Thyroid gland (tissue), 4 donors: Measurements from ENCODE around the gene PARD3. TPM values are rescaled to one million over a fixed set of nuclear protein-coding genes. Genes with fewer than 3 reads are reported as not detected.

Experiments used
- DNase-seq, 2 donors: peaks; one replicate each; pipeline ENCODE4 v3.0.0-alpha.2; 2019
- H3K27ac ChIP-seq, 3 donors: fragments of 200-600 bp; sonication (generic); 1 replicate in 2 of 3; 2 replicates in 1 of 3; pipeline ENCODE4 v1.5.1; 2016 to 2019; ENCODE audit warnings: mild to moderate bottlenecking in 1 of 3, moderate library complexity in 1 of 3
- H3K27me3 ChIP-seq: fragments of 200-600 bp; sonication (generic); one replicate; pipeline ENCODE4 v1.5.1; 2019
- H3K36me3 ChIP-seq, 2 donors: fragments of 200-600 bp; sonication (generic); one replicate each; pipeline ENCODE4 v1.5.1; 2016 to 2019
- H3K4me1 ChIP-seq, 2 donors: fragments of 200-600 bp; sonication (generic); one replicate each; pipeline ENCODE4 v1.5.1; 2017 to 2019
- H3K4me3 ChIP-seq, 3 donors: fragments of 200-600 bp; sonication (generic); replicated peaks in 1 of 3; 1 replicate in 2 of 3; 2 replicates in 1 of 3; pipeline ENCODE4 v1.5.1; 2016; ENCODE audit warnings: mild to moderate bottlenecking in 1 of 3
- H3K9me3 ChIP-seq: fragments of 200-600 bp; sonication (generic); one replicate; pipeline ENCODE4 v1.5.1; 2017
- POLR2A ChIP-seq, 2 donors: fragments of 450-650 bp; IDR thresholded peaks; one replicate each; pipeline ENCODE4 v1.6.1; 2017; ENCODE audit warnings: antibody characterized with exemption in 2 of 2, mild to moderate bottlenecking in 2 of 2, moderate library complexity in 1 of 2
- WGBS, 2 donors: methylation state at CpG; one replicate each; pipeline ENCODE4 v1.1.5; 2017; 5-methylcytosine and 5-hydroxymethylcytosine counted together
- intact Hi-C: fragments of 100-400 bp; cut with DNase I; formaldehyde crosslinking; loops from one replicate; pipeline ENCODE4 v1.15.1; 2023
- total RNA-seq, 4 donors: library from RNA; depleted of rRNA; stranded (reverse); fragments of >200 nt; gene quantifications; one replicate each; pipeline ENCODE4 v1.2.3, GENCODE V29; 2016
- TF ChIP-seq, protein P1 (sequence below), 6 experiments: fragments of 200-600 bp in 3 of 6; fragments of 450-650 bp in 3 of 6; sonication (generic) in 3 of 6; IDR thresholded peaks; one replicate each; pipeline ENCODE4 v1.5.1; 2016 to 2019; ENCODE audit warnings: antibody characterized with exemption in 6 of 6, mild to moderate bottlenecking in 2 of 6, inconsistent platforms in 1 of 6, moderate library complexity in 1 of 6

PARD3 gene
- total RNA-seq, 4 donors from 2014 or later: 48.6 to 88.4 (median 57.7) TPM

- H3K27ac ChIP-seq: no peak overlapping the region
- H3K9me3 ChIP-seq: no peaks in the 10 kb centered on the region
- intact Hi-C loops: no loop called here
- DNase-seq: no peak
- no peaks in the 10 kb centered on the region for H3K36me3 ChIP-seq
- H3K27me3 ChIP-seq: no peaks in the 10 kb centered on the region
- no peak for TF ChIP-seq POLR2A (IDR thresholded peaks at IDR 0.05)
- no peak overlapping the region for H3K4me3 ChIP-seq
- H3K4me1 ChIP-seq: no peaks in the 10 kb centered on the region
- 82 to 88% methylated on average over 9 of the region's 9 CpGs for WGBS, 2 donors
Measured at GRCh38 chr10:34102893-34103506, 712.1 kb downstream of the PARD3 start.

DNA sequence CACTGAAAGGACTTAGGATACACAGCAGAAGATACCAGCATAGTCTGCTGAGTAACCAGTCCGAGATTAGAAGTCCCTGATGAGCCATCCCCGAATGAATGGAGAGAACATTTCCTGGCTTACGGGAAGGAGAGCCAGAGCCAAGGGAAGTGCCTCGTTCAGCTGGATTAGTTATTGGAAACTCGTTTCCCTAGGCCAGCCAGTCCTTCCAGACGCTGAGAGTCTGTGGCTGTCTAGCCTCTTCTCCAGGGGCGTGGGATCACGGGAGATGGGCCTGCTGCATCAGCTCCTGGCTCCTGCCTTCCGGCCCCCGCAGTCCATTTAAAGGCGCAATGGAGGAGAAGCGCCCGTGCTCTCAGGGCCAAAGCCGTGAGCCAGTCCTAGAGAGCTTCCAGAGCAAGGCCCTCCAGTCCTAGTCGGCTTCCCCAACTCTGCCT, 712.8 kb downstream of the PARD3 start:
- TF ChIP-seq, protein P1, sequence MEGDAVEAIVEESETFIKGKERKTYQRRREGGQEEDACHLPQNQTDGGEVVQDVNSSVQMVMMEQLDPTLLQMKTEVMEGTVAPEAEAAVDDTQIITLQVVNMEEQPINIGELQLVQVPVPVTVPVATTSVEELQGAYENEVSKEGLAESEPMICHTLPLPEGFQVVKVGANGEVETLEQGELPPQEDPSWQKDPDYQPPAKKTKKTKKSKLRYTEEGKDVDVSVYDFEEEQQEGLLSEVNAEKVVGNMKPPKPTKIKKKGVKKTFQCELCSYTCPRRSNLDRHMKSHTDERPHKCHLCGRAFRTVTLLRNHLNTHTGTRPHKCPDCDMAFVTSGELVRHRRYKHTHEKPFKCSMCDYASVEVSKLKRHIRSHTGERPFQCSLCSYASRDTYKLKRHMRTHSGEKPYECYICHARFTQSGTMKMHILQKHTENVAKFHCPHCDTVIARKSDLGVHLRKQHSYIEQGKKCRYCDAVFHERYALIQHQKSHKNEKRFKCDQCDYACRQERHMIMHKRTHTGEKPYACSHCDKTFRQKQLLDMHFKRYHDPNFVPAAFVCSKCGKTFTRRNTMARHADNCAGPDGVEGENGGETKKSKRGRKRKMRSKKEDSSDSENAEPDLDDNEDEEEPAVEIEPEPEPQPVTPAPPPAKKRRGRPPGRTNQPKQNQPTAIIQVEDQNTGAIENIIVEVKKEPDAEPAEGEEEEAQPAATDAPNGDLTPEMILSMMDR (IDR thresholded peaks at IDR 0.05): no peak
- no peak for TF ChIP-seq POLR2A (IDR thresholded peaks at IDR 0.05)
- H3K36me3 ChIP-seq: no peaks in the 10 kb centered on the region
- no peaks in the 10 kb centered on the region for H3K27me3 ChIP-seq
- no peak overlapping the region for H3K4me3 ChIP-seq
- H3K9me3 ChIP-seq: no peaks in the 10 kb centered on the region
- peak overlapping the region in 1 of 3 donors; percentile 22 for H3K27ac ChIP-seq
- whole genome bisulfite sequencing, 2 donors: 62 to 75% methylated on average over 12 to 15 of the region's 15 CpGs
- DNase-seq: peak; percentile 10 to 14
- intact Hi-C loops: no loop called here
- H3K4me1 ChIP-seq: no peaks in the 10 kb centered on the region

- H3K27ac ChIP-seq: no peak overlapping the region
- intact Hi-C loops: no loop called here
Measured at GRCh38 chr10:34101001-34101400, 714.1 kb downstream of the PARD3 start.

DNA sequence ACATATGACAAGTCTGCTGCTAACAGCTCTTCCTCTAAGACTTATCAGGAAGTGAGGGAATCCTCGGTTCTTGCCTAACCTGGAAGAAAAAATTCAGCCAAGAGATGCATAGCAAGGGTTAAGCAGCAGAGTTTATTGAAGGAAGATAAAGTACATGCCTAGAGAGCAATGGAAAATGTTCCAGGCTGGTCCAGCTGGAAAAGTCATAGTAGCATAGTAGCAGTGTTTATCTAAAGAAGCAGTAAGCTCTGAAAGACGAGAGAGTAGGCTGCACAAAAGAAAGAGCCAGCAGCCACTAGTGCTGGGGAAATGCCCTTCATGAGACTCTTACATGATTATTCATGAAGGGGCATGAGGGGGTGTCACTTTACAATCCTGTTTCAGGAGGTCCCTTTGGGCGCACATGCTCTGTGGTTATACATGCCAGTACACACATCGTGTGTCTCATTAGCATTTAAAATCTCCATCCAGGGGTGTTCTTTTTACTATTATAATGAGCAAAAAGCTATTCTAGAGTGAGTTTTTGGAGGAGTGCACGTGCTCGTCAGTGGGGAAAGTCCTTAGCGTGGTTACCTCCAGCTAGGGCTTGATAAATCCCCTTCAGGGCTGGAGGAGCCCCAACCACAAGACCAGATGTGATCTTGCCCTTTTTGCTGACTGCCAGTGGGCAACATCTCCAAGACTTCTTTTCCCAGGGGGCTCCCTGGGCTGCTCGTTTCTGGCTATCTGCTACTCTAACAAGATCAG, 716.1 kb downstream of the PARD3 start:
- H3K9me3 ChIP-seq: no peaks in the 10 kb centered on the region
- H3K36me3 ChIP-seq: no peaks in the 10 kb centered on the region
- 75 to 78% methylated on average over 8 of the region's 8 CpGs for WGBS, 2 donors
- no peak overlapping the region for H3K4me3 ChIP-seq
- intact Hi-C loops: no loop called here
- DNase-seq: no peak
- H3K27ac ChIP-seq: no peak overlapping the region
- TF ChIP-seq, protein P1 (IDR thresholded peaks at IDR 0.05): no peak
- no peak for TF ChIP-seq POLR2A (IDR thresholded peaks at IDR 0.05)
- H3K4me1 ChIP-seq: no peaks in the 10 kb centered on the region
- H3K27me3 ChIP-seq: no peaks in the 10 kb centered on the region

More at GRCh38 chr10:34101001-34101400, 714.1 kb downstream of the PARD3 start:
- Histone ChIP-seq H3K36me3 (no peaks in the 10 kb centered on the region), H3K4me1 (no peaks in the 10 kb centered on the region), H3K9me3 (no peaks in the 10 kb centered on the region), H3K27me3 (no peaks in the 10 kb centered on the region), H3K4me3 (no peak overlapping the region)
- TF ChIP-seq, protein P1 (IDR thresholded peaks at IDR 0.05): no peak
- TF ChIP-seq POLR2A (IDR thresholded peaks at IDR 0.05): no peak
- 93 to 100% methylated on average over 5 of the region's 5 CpGs for WGBS, 2 donors
- DNase-seq: no peak

DNA sequence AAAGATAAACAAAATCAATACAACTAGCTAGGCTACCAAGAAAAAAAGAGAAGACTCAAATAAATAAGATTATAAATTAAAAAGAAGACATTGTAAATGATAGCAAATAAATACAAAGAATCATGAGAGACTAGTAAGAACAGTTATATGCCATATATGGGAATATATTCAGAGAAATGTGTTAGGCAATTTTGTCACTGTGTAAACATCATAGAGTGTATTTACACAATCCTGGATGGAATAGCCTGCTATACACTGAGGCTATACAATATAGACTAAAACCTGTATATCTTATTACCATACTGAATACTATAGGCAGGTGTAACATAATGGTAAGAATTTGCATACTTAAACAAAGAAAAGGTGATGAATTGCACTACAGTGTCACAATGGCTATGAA, 717.4 kb downstream of the PARD3 start:
- TF ChIP-seq, protein P1 (IDR thresholded peaks at IDR 0.05): no peak
- no peak for TF ChIP-seq POLR2A (IDR thresholded peaks at IDR 0.05)
- Histone ChIP-seq H3K4me3 (no peak overlapping the region), H3K27me3 (no peaks in the 10 kb centered on the region), H3K4me1 (peaks cover 1 to 2% of the 10 kb centered on the region in 2 donors), H3K36me3 (no peaks in the 10 kb centered on the region), H3K9me3 (no peaks in the 10 kb centered on the region), H3K27ac (no peak overlapping the region)
- intact Hi-C loops: no loop called here
- no peak for DNase-seq
